ENCODE data around the gene TM7SF3.

The TM7SF3 gene

DNA sequence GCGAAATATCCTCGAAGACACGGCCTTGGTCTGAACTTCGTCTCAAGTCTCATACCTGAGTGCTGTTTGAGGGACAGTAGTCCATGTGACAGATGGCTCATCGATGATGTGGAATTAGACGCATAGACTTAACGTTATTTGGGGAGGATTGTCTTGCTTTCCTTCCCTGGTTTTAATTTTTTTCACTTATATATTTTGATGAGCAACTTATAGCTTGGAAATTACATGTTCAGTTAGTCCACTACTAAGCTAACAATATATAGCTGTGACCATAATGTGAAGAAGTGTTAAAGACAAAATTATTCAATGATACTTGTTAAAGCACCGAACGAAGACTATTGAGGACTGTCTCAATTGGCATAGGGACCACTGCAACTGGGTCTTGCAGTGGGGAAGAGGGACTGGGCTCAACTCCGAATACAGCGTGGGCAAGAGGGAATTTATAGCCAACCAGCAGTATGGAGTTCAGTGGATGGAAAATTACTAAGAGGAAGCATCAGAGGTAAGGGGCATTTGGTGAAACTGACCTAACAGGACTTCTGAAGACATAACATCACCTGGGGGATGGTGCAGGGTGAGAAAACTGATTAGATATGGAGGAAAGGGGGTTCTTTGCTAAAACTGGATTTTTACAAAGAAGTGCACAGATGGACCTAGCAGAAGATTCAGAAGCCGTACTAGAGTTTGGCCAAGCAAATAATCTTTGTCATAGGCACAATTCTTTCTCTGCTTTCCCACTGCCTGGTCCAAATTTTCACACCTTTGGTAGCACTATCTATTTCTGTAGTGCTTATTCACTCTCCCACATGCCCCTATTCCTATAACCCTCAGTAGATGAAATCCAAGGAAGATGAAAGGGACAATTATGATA lies 910 bp upstream of the TM7SF3 start:
- DNase-seq (ENCODE audit: low read depth in 2 of 3, low spot score in 1 of 3), result no peak

GRCh38 chr12:27013611-27014084 lies 536 bp downstream of the TM7SF3 start:
- DNase-seq (ENCODE audit: low read depth in 2 of 3, low spot score in 1 of 3), result peak in 1 of 3 donors; percentile 29

- no peak for DNase-seq (ENCODE audit: low read depth in 2 of 3, low spot score in 1 of 3)
These were observed 1.3 kb downstream of the TM7SF3 start for GRCh38 chr12:27012982-27013255.

DNA sequence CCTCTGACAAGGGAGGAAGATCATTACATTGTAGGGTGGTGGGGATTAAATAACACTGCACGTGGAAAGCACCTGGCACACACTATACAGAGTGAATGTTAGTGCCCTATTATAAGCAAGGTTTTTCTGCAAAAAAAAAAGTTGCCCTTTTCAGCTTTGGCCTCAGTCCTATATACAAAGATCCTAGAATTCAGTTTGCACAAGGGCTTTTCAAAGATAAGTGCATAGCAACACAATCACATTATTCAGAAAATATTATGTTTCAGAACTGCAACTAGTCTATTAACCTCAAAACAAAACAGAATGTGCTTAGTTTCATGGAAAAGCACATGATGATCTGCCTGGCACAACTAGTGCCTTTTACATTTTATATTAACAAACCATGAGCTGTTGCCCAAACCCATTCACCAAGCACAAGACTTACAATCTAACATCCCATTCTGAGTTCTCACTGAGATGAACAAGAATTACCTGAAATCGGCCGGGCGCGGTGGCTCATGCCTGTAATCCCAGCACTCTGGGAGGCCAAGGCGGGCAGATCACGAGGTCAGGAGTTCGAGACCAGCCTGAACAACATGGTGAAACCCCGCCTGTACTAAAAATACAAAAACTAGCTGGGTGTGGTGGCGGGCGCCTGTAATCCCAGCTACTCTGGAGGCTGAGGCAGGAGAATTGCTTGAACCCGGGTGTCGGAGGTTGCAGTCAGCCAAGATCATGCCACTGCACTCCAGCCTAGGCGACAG lies 1.8 kb downstream of the TM7SF3 start:
- no peak for DNase-seq (ENCODE audit: low read depth in 2 of 3, low spot score in 1 of 3)

- DNase-seq (ENCODE audit: low read depth in 2 of 3, low spot score in 1 of 3), result no peak
These were observed 4.3 kb downstream of the TM7SF3 start for GRCh38 chr12:27009881-27010301.

GRCh38 chr12:27008081-27008480 lies 6.1 kb downstream of the TM7SF3 start:
- no peak for DNase-seq (ENCODE audit: low read depth in 2 of 3, low spot score in 1 of 3)

- DNase-seq (ENCODE audit: low read depth in 2 of 3, low spot score in 1 of 3), result no peak
These were observed 7.3 kb downstream of the TM7SF3 start for GRCh38 chr12:27006797-27007467.

DNA sequence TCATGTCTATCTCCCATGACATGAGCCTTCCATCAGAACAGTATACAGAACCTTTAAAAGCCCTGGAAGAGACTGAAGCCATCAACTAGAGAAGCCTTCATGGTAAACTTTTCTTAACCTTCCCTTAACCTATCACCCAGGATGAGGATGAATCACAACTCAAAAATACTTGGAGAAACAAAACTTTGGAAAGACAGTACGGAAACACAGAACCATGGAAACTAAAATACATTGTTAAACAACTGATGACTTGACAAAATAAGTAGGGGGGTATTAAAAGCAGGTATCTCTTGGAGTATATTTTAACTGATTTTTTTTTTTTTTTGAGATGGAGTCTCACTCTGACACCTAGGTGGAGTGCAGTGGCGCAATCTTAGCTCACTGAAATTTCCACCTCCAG lies 8.7 kb downstream of the TM7SF3 start:
- DNase-seq (ENCODE audit: low read depth in 2 of 3, low spot score in 1 of 3), result no peak

DNA sequence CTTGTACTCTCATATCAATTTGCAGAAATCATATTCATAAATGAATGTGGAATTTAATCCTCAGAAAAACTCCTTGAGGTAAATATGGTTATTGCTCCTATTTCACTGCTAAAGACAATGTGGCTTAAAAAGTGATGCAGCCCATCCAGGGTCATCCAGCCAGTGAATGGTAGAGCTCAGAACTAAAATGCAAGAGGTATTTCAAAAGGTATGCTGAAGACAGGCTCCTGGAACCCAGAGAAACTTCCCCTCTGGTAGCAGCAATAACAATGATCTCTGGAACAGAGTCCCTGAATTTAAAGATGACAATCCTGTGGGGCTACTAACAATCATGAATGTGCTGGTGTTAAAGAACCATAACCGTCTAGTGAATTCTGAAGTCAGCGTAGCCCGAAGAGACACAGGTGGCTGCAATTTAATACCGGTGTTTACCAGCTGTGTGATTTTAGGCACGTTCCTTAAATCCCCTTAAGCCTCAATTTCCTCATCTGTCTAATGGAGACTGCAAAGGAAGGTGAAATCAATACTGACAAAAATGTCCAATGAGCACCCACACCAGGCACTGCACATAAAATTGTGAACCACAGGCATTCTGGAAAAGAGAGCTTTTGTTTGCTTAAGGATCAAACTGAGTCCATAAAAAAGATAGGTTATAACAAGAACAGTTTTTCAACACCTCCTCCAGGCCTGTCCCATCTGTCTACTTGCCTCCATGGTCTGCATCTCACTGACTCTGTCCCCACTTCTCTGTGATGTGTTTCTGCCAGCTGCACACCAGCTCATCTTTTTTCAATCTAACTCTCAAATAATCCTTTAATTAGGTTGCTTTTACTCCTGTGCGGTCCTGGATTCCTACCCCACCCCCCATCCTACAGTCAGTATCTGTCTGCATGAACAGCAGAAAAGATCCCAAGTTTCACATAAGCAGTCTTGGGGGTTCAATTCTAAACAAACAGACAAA lies 10.5 kb downstream of the TM7SF3 start:
- DNase-seq (ENCODE audit: low read depth in 2 of 3, low spot score in 1 of 3), result no peak

GRCh38 chr12:27002141-27002540 lies 12.0 kb downstream of the TM7SF3 start:
- no peak for DNase-seq (ENCODE audit: low read depth in 2 of 3, low spot score in 1 of 3)

DNA sequence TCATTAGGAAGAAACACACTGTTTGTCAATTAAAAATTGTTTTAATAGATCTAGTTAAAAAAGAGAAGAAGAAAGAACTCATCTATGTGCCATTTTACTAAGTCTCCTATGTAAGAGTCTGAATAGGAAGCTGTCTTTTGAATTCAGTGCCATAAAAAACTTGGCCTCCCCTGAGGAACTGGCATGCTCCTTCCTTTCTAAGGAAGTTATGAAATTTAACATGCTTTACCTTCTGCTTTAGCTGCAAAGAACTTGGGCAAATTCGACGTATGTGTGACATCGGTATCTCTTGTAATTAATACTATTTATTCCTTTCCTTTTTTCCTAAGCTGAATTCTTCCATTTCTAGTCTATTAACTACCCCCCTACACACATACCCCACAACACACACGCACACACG lies 12.5 kb downstream of the TM7SF3 start:
- no peak for DNase-seq (ENCODE audit: low read depth in 2 of 3, low spot score in 1 of 3)

DNA sequence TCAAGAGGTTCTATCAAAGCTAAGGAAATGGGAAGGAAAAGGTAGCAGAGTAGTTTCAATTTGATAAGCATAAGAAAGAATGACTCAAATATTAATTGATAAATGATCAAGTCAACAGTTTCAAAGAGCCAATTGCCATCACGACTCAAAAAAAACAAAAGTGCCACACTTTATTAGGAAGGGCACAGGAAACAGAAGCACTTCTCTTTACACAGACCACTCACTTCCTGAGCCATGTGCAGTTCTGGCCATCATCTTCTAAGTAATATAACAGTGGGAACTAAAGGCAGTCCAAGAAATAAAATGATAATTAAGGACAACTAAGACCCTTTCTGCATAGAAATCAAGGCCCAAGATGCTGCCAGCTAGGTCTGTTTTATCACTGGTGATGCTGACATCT lies 13.2 kb downstream of the TM7SF3 start:
- no peak for DNase-seq (ENCODE audit: low read depth in 2 of 3, low spot score in 1 of 3)

GRCh38 chr12:26997003-26997402 lies 17.2 kb downstream of the TM7SF3 start:
- DNase-seq (ENCODE audit: low read depth in 2 of 3, low spot score in 1 of 3), result no peak

DNA sequence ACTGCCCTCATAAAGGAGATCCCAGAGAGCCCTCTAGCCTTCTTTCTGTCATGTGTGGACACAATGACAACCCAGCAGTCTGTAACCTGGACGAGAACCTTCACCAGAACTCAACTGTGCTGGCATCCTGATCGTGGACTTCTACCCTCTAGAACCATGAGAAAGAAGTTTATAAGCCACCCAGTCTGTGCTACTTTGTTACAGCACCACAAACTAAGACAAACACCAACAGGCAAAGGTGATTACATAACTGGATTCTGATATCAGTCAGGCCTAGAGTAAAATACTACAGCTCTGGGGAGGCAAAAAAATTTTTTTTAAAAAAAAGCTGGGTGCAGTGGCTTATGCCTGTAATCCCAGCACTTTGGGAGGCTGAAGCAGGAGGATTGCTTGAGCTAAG lies 18.5 kb downstream of the TM7SF3 start:
- no peak for DNase-seq (ENCODE audit: low read depth in 2 of 3, low spot score in 1 of 3)

DNA sequence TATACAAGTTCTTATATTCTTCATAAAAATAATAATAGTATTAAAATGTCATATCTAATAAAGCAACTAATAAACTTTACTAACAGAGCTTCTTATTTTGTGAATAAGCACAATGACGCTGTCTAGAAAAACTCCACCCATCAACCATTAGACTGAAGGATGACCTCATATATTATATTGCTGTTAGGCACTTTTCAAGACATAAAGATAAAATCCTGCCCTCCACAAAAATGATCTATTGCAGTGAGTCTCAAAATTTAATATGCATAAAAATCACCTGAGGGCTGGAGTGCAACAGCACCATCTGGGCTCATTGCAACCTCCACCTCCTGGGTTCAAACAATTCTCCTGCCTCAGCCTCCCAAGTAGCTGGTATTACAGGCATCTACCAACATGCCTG lies 20.1 kb downstream of the TM7SF3 start:
- DNase-seq (ENCODE audit: low read depth in 2 of 3, low spot score in 1 of 3), result no peak

DNA sequence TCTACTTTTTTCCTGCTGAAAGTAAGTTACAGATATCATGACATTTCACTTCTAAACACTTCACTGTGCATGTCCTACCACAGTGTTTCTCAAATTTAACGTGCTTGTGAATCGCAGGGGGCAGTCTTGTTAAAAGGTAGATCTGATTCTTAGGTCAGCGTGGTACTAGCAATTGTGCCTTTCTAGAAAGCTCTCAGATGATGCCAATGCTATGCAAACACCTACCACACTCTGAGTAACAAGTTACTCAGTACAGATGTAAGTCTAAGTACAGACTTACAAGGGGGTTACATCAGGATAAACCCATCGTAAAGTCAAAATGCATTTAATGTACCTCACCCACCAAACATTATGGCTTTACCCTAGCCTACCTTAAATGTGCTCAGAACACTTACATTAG lies 22.4 kb downstream of the TM7SF3 start:
- DNase-seq (ENCODE audit: low read depth in 2 of 3, low spot score in 1 of 3), result no peak

DNA sequence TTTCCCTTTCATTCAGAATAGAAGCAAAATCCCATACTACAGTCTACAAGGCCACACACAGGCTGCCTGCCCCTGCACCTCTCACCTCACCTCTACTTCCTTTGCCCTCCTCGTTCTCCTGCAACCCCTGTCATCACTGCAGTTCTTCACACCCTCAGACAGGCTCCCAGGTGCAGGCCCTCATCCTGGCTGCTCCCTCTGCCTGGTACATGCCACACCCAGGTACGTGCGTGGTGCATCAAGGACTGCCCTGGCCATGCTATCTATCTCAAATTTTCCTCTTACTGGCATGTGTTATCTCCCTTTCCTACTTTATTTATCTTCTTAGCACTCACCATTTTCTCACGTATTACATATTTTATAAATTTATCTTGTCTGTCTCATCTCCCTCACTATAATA lies 24.3 kb downstream of the TM7SF3 start:
- DNase-seq (ENCODE audit: low read depth in 2 of 3, low spot score in 1 of 3), result no peak

DNA sequence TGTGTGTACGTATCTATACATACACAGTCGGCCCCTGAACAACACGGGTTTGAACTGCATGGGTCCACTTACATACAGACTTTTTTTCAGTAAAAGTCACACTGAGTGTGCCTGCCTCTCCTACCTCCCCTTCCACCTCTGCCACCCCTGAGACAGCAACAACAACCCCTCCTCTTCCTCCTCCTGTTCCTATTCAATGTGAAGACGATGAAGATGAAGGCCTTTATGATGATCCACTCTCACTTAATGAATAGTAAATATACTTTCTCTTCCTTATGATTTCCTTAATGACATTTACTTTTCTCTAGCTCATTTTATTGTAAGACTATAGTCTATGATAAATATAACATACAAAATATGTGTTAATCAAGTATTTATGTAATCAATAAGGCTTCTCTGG lies 25.5 kb downstream of the TM7SF3 start:
- DNase-seq (ENCODE audit: low read depth in 2 of 3, low spot score in 1 of 3), result no peak

DNA sequence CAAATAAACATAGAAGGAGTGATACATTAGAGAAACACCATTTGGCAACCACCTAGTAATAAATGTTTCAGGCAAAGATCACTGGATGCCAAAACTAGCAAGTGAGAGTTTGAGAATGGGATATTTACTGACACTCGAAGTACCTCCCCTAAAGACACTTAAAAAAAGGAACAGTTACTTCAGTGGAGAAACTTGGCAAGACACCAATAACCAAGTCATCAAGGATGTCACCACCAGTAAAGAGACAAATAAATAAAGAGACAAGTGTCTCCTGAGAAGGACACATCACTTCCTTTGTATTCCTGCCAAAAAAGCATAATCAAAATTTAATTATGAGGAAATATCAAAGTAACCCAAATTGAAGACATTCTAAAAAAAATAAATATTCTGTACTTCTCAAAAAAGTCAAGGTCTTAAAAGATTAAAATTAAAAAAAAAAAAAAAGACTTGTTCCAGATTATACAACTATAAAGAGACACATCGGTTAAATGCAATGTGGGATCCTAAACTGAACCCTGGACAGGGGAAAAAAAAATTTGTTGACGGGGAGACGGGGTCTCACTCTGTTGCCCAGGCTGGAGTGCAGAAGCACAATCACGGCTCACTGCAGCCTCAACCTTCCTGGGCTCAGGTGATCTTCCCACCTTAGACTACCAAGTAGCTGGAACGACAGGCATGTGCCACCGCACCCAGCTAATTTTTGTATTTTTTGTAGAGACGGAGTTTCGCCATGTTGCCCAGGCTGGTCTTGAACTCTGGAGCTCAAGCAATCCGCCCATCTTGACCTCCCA lies 26.4 kb downstream of the TM7SF3 start:
- DNase-seq (ENCODE audit: low read depth in 2 of 3, low spot score in 1 of 3), result no peak

DNA sequence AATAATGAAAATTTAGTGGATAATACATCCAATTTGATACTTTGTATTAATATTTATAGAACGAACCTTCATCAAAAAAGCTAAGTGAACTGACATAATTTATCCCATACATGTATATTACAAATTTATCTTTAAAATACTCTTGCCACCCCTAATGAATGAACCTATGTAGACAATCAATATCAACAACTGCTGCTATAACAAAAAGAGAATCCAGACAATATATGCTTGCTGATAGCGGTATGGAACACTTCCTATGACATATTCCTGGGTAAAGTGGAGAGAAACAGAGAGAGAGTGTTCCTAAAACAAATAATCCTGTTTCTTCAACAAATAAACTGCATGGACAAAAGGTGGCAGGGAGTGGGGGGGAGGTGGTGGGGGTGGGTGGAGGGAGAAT lies 31.3 kb downstream of the TM7SF3 start:
- DNase-seq (ENCODE audit: low read depth in 2 of 3, low spot score in 1 of 3), result no peak
